Measurements from ENCODE around the gene PLXNA4. TPM values are rescaled to one million over a fixed set of nuclear protein-coding genes. Genes with fewer than 3 reads are reported as not detected.

Gene PLXNA4
- polyA plus RNA-seq, 2 of the 4 experiments (the other 2 are of a cell fraction): 0.12 to 0.34 TPM

DNA sequence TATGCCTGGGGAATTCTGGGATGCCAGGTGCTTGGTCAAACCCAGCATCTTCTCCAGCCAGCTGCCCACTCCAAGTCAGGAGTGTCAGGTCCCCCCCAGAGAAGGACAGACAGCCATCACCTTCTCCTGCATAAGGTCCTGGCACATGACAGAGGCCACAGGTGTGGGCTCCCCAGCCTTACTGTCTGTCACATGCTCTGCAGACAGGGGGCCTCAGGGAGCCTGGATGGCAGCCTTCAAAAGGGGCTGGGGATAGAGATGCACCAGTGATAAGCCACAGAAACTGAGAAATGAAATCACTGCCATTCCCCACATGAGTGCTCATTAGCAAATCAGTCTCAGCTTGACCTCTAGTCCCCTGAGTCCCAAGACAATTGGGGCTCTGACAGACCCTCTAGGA is 72.9 kb downstream of the PLXNA4 start:
- Histone ChIP-seq H3K4me3 (no peak overlapping the region), H3K4me1 (no peaks in the 10 kb centered on the region), H3K27ac (no peak overlapping the region), H3K9me3 (no peaks in the 10 kb centered on the region), H3K4me2 (no peak overlapping the region)
- no peak for DNase-seq (ENCODE audit: low read depth in 1 of 2, low spot score in 1 of 2)
- POLR2A ChIA-PET: no interaction called here
- no peak for TF ChIP-seq CBX2 (IDR thresholded peaks at IDR 0.05; ENCODE audit: borderline replicate concordance, low read depth)
- no peak for FAIRE-seq
- CTCF ChIA-PET: interaction anchor here (1.0 kb wide), 1 partner anchor 644 kb away, joined by 3 read pairs; no protein-coding TSS in a partner anchor
- no peak for ATAC-seq

DNA sequence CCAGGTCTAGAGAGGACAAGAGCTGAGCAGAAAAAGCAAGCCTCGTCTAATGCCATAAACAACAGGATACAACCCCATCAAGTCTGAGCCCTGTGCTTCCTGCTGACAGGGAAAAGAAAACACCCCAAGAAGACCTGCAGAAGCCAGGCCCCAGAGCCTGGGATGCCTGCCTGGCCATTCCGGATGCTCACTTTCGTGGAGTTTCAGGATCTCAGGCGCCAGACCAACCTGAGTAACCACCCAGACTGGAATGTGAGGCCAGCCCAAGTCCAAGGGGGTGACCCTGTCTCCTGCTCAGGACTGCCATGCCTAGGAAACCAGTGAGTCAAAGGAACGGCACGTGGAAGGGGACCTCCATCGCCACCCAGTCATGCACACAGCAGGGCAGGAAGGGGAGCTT is 74.3 kb downstream of the PLXNA4 start:
- no peaks in the 10 kb centered on the region for H3K4me1 ChIP-seq
- TF ChIP-seq, protein P1, sequence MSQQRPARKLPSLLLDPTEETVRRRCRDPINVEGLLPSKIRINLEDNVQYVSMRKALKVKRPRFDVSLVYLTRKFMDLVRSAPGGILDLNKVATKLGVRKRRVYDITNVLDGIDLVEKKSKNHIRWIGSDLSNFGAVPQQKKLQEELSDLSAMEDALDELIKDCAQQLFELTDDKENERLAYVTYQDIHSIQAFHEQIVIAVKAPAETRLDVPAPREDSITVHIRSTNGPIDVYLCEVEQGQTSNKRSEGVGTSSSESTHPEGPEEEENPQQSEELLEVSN (IDR thresholded peaks at IDR 0.05; ENCODE audit: borderline replicate concordance, low read depth): no peak
- no peak for TF ChIP-seq SREBF2 (IDR thresholded peaks at IDR 0.05)
- no peak for TF ChIP-seq RCOR1 (IDR thresholded peaks at IDR 0.05; ENCODE audit: low read depth, low read length)
- TF ChIP-seq CBX2 (IDR thresholded peaks at IDR 0.05; ENCODE audit: borderline replicate concordance, low read depth): no peak
- TF ChIP-seq ESRRA (IDR thresholded peaks at IDR 0.05; ENCODE audit: borderline replicate concordance, low read length): no peak
- TF ChIP-seq, protein P2, sequence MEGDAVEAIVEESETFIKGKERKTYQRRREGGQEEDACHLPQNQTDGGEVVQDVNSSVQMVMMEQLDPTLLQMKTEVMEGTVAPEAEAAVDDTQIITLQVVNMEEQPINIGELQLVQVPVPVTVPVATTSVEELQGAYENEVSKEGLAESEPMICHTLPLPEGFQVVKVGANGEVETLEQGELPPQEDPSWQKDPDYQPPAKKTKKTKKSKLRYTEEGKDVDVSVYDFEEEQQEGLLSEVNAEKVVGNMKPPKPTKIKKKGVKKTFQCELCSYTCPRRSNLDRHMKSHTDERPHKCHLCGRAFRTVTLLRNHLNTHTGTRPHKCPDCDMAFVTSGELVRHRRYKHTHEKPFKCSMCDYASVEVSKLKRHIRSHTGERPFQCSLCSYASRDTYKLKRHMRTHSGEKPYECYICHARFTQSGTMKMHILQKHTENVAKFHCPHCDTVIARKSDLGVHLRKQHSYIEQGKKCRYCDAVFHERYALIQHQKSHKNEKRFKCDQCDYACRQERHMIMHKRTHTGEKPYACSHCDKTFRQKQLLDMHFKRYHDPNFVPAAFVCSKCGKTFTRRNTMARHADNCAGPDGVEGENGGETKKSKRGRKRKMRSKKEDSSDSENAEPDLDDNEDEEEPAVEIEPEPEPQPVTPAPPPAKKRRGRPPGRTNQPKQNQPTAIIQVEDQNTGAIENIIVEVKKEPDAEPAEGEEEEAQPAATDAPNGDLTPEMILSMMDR (IDR thresholded peaks at IDR 0.05): no peak
- TF ChIP-seq, protein P3, sequence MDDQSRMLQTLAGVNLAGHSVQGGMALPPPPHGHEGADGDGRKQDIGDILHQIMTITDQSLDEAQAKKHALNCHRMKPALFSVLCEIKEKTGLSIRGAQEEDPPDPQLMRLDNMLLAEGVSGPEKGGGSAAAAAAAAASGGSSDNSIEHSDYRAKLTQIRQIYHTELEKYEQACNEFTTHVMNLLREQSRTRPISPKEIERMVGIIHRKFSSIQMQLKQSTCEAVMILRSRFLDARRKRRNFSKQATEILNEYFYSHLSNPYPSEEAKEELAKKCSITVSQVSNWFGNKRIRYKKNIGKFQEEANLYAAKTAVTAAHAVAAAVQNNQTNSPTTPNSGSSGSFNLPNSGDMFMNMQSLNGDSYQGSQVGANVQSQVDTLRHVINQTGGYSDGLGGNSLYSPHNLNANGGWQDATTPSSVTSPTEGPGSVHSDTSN (IDR thresholded peaks at IDR 0.05): no peak
- POLR2A ChIA-PET: no interaction called here
- CTCF ChIA-PET: interaction anchor here (1.0 to 1.5 kb wide), 2 partner anchors 184 to 643 kb away, joined by 3 to 4 read pairs; no protein-coding TSS in a partner anchor
- no peak for FAIRE-seq
- no peak overlapping the region for H3K4me3 ChIP-seq
- ATAC-seq: no peak
- H3K9me3 ChIP-seq: no peaks in the 10 kb centered on the region
- no peak overlapping the region for H3K4me2 ChIP-seq
- no peak overlapping the region for H3K27ac ChIP-seq
- WGBS (ENCODE audit: missing lambda C conversion rate): 33% methylated on average over 7 of the region's 7 CpGs
- DNase-seq (ENCODE audit: low read depth in 1 of 2, low spot score in 1 of 2): no peak

DNA sequence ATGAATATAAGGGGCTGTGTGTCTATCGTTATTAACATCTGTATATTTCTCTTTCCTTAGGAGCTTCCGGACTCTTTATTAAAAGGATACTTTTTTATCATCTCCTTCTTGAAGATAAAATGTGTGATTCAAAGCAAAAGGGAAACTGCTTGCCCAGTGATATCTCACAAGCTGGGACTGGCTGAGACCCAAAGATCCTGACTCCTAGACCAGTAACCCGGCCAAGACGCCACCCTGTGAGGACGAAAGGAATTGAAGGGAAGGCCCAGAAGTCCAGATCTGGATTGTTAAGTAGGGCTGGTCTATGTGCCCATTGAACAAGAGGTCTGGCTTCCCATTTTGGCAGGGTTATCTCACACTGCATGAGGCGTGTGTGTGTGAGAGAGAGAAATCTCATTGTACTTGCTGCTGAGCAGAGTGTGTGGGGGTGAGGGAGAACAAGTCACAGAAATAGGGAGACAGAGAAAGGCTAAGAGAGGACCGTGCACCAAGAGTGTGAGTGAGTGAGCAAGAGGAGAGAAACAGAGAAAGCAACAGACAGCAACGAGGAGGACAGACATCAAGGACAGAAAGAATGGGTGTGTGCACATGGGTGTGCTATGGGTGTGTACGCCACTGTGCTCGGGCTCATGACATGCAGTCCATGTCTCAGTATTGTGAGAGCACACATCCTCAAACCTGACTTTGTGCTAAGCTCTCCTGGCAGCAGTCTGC is 75.4 kb downstream of the PLXNA4 start:
- 44% methylated on average over 10 of the region's 10 CpGs for WGBS (ENCODE audit: missing lambda C conversion rate)
- Histone ChIP-seq H3K4me1 (no peaks in the 10 kb centered on the region), H3K4me3 (no peak overlapping the region), H3K9me3 (no peaks in the 10 kb centered on the region), H3K27ac (no peak overlapping the region), H3K4me2 (no peak overlapping the region)
- TF ChIP-seq ESRRA (IDR thresholded peaks at IDR 0.05; ENCODE audit: borderline replicate concordance, low read length) (no peak), CBX8 (IDR thresholded peaks at IDR 0.05) (no peak), CEBPB (IDR thresholded peaks at IDR 0.05) (no peak), RAD21 (conservative IDR thresholded peaks at IDR 0.05 in 1 of 2, IDR thresholded peaks at IDR 0.05 in 1 of 2) (0 out of 5 replicates have a peak, but pooled peaks of 1 of the 2 experiments have one; percentile 33), RNF2 (IDR thresholded peaks at IDR 0.05; ENCODE audit: borderline replicate concordance, low read depth) (no peak), MYC (IDR thresholded peaks at IDR 0.05; ENCODE audit: borderline replicate concordance, low read length) (no peak)
- TF ChIP-seq, protein P1 (IDR thresholded peaks at IDR 0.05; ENCODE audit: borderline replicate concordance, low read depth): no peak
- TF ChIP-seq, protein P4, sequence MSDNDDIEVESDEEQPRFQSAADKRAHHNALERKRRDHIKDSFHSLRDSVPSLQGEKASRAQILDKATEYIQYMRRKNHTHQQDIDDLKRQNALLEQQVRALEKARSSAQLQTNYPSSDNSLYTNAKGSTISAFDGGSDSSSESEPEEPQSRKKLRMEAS (IDR thresholded peaks at IDR 0.05): no peak
- DNase-seq (ENCODE audit: low read depth in 1 of 2, low spot score in 1 of 2): peak in 1 of 2 experiments; percentile 18
- CTCF ChIA-PET: interaction anchor here (1.0 to 1.5 kb wide), 5 partner anchors 8 to 642 kb away, joined by 3 to 4 read pairs (median 3); no protein-coding TSS in a partner anchor
- POLR2A ChIA-PET: no interaction called here
- peak in 1 of 2 experiments; percentile 75; a peak in 3 of 6 replicates for ATAC-seq
- FAIRE-seq: no peak

Data from A549 (cell line).